NCI-H82 (cell line): Measurements from ENCODE around the gene TRIM52.
"Not testable (repeated sequence)": the region's sequence is repeated elsewhere in the genome, so short reads cannot be mapped to it uniquely, and the experiment has no call there.

Source experiments
- DNase-seq: peaks from one replicate; lab custom pipeline; 2025; lab: John Stamatoyannopoulos, UW

TRIM52 gene

GRCh38 chr5:181212934-181213333 lies 48.0 kb downstream of the TRIM52 start:
- no peak for DNase-seq

DNA sequence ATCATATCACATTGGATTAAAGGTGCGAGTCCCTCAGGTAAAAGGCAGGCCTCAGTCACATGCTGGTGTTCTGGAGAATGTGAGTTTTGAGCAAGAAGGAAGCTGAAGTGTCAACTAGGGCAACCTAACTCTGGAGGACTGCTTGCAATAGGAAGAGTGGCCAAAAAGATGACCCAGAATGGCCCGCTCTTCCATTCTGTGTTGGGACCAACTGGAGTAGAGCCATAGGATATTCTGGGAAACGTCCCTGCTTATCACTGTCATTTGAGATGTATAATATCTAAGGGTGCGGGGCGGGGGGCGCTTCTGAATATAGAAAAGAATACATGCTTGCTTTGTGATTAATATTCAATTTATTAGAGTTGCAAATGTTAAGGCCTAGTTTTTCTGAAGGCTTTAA lies 48.9 kb downstream of the TRIM52 start:
- DNase-seq, result no peak

DNA sequence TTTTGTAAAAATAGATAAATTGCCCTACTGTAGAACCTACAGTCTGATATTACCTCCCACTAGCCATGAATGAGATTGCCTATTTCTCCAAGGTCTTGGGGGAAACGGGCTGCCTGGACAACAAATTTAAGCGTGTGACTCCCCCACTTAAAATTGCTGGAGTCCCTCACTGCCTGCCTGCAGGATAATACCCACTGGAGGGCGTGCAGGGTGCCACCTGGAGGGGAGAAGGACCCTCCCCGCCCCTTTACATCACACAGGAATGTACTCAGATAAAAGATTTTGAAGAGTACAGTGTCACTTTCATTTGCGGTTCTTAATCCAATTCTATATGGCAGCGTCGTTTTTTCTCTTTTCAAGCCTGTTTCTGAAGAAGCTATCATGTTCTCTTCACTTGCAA lies 49.7 kb downstream of the TRIM52 start:
- DNase-seq, result no peak

GRCh38 chr5:181210698-181211097 lies 50.2 kb downstream of the TRIM52 start:
- DNase-seq, result not testable (repeated sequence)

GRCh38 chr5:181210148-181210547 lies 50.8 kb downstream of the TRIM52 start:
- DNase-seq, result not testable (repeated sequence)

DNA sequence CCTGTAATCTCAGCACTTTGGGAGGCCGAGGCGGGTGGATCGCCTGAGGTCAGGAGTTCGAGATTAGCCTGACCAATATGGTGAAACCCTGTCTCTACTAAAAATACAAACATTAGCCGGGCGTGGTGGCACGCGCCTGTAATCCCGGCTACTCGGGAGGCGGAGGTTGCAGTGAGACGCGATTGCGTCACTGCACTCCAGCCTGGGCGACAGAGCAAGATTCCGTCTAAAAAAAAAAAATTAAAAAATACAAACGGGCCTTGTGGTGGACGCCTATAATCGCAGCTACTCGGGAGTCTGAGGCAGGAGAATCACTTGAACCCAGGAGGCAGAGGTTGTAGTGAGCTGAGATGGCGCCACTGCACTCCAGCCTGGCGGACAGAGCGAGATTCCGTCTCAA lies 51.9 kb downstream of the TRIM52 start:
- DNase-seq, result not testable (repeated sequence)

- no peak for DNase-seq
These were observed 53.0 kb downstream of the TRIM52 start for GRCh38 chr5:181207960-181208253.

GRCh38 chr5:181207214-181207959 lies 53.6 kb downstream of the TRIM52 start:
- no peak for DNase-seq

DNA sequence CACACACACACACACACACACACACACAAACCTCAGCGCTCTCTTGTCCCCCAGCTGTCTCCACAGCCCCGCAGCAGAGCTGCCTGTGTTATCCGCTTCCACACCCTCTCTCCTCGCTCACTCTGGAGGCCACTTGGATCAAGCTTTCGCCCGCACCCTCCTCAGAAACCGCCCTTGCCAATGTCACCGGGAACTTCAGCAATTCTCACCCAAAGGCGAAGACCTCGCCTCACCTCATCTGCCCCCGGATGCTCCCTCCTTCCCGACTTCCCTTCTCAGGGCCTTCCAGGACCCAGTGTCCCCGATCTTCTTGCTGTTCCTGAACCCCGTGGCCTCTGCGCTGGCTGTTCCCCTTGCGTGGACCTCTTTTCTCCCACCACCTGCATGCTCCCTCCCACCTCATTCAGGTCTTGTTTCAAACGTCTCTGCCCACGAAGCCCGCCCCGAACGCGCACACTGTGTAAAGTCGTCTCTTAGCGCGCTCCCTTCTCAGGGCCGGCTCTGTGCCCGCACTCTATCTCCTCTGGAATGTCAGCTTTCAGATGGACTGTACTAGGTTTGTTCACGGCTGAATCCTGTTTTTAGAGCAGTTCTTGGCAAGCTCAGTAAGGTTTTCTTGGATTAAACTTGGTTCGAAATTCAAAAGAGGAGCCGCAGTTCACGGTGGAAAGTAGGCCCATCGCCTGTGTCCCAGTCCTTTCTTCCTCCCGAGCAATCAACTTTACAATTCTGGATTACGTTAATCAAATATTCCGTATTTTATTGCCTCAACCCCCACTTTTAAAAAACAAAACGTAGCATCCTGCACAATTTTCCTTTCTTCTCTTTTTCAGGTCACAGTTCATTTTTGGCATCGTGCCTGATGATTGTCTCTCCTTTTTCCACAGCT lies 54.9 kb downstream of the TRIM52 start:
- no peak for DNase-seq
